NCI-H2196 treated with DMSO at 0.1 percent for 48 hours (cell line): ENCODE data around the gene RPL21.

Experiments used
- DNase-seq: peaks from one replicate; lab custom pipeline; 2025; ENCODE audit not compliant: unreplicated experiment; lab: John Stamatoyannopoulos, UW

Gene RPL21

GRCh38 chr13:27257648-27258253 lies 6.4 kb downstream of the RPL21 start:
- DNase-seq, result no peak

GRCh38 chr13:27258637-27259386 lies 7.5 kb downstream of the RPL21 start:
- DNase-seq, result no peak

- DNase-seq, result no peak
These were observed 8.5 kb downstream of the RPL21 start for GRCh38 chr13:27259831-27260230.

DNA sequence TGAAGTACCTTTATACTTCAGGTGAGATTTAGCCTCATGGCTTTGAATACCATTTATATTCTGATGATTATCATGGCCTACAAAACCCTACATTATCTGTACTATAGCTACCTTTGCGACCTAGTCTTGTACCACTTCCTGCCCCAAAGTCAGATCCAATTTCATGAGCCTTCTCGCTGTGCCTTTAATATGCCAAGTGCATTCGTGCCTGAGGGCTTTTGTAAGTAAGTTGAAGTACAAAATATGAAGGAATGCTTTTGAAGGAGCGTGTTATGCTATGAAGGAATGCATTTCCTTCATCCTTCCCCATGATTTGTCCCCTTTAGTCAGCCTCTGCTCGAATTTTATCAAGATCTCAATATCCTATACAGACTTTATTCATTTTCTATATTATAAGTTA lies 10.0 kb downstream of the RPL21 start:
- DNase-seq, result no peak

DNA sequence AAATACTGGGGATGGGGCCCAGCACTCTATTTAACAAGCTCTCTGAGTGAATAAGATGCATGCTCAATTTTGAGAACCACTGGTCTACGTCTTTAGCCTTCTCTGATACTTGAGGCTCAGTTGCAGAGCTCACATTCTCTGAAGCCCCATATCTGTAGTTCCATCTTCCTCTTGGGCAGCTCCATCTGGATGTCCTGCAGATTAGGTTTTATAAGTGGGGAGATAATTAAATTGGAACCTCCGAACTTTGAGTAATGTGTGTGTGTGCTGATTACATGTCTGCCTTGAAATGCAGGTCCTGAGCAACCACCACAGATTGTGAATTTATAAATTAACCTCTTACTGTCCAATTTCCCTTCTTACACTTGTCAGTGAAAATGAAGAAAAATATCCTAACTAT lies 12.1 kb downstream of the RPL21 start:
- no peak for DNase-seq

DNA sequence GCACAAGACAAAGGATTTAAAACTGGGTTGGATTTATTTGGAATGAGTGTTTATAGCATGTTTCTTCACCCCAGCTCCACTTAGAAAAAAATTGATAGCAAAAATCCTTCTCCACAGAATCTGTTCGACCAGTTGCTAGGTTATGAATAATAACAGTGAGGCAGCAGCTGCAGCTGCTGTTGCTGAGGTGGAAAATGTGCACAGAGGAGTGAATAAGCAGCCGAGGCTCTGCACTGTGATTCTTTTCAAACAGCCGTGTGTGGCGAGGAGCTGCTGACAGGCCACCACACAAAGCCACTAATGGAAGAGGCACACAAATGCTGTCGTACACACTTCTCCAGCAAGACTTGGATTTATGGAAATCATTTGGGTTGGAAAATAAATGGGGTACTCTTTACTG lies 12.8 kb downstream of the RPL21 start:
- no peak for DNase-seq

DNA sequence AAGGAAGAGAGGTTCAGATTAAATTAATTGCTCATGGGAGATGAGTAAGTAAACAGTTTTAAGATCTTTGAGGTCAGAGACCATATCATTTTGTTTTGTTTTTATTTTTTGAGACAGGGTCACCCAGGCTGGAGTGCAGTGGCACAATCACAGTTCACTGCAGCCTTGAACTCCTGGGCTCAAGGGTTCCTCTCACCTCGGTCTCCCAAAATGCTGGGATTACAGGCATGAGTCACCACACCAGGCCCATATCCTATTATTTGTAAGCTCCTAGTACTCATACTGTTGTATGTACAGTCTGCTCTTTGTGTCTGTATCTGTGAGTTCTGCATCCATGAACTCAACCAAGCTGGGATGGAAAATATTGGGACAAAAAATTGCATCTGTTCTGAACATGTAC lies 13.3 kb downstream of the RPL21 start:
- no peak for DNase-seq

DNA sequence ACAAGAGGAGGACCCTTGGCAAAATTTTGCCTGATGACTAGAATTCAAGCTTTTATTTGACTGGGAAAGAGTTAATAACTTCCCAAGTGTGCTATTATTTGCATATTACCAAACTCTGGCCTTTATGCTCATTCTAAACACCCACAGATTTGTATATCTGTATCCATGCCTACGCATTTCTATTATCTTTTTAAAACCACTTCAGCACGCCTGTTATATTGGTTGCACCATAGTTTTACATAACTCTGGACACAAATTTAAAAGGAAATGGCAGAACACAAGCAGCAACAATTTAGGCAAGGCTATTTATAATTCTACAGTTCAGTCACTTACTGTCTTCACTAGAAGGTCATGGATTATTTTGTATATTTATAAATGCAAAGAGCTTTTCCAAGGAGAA lies 15.6 kb downstream of the RPL21 start:
- DNase-seq, result no peak

DNA sequence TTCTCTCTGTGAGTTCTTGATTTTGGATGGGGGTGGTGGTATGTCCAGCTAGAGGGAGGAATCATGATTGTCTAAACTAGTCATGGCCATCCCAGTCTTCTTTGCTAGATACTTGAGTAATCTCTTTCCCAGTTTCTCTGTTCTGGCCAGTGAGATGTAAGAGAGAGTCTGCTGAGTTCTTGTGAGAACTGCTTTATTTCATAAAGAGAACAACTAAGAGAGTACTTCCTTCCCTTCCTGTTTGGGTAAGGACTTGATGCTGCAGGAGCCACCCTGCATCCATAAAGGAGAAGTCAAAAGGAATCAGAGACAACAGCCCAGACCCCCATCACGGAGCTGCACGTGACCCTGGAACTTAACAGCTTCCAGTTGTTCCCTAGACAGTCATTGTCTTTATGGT lies 16.2 kb downstream of the RPL21 start:
- no peak for DNase-seq

- no peak for DNase-seq
These were observed 17.8 kb downstream of the RPL21 start for GRCh38 chr13:27269114-27269665.

- DNase-seq, result no peak
These were observed 19.5 kb downstream of the RPL21 start, which contains the start of gene RASL11A for GRCh38 chr13:27270594-27271520. RASL11A (plus strand) TSS chr13:27270830; CDS start chr13:27270945, 115 bp downstream.

GRCh38 chr13:27271570-27272096 lies 20.3 kb downstream of the RPL21 start:
- DNase-seq, result no peak

GRCh38 chr13:27273658-27274425 lies 22.5 kb downstream of the RPL21 start:
- no peak for DNase-seq

DNA sequence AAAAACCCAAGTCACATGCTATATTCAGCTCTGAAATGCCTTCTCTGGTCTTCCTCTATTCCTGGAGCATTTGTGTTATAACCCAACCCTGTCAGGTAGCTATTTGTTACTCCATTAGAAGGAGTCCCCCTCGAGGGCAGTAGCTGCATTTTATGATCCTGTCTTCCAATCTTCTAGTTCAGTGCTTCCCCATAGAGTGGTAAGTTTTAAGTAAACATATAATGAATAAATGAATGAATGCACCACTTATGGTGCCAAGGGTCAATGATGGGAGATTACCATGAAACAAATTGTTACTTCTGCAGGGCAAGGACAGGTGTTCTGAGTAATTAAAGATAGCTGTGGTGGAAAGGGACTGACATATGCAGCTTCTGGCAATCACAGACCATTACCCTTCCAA lies 23.3 kb downstream of the RPL21 start:
- DNase-seq, result no peak

GRCh38 chr13:27276188-27276587 lies 24.8 kb downstream of the RPL21 start:
- DNase-seq, result no peak

DNA sequence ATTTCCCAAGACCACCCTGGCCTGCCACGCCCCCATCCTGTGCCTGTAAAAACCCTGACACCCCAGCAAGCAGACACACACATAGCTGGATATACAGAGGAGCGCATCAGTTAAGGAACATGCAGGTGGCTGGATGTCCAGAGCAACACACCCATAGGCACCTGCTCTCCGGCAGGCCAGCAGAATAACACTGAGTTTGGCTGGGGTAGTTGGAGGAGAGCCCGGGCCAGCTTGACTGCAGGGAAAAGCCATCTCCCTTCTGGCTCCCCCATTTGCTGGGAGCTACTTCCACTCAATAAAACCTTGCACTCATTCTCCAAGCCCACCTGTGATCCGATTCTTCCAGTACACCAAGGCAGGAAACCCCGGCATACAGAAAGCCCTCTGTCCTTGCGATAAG lies 28.1 kb downstream of the RPL21 start:
- no peak for DNase-seq

GRCh38 chr13:27280009-27280656 lies 28.8 kb downstream of the RPL21 start:
- DNase-seq, result no peak

- DNase-seq, result no peak
These were observed 29.5 kb downstream of the RPL21 start for GRCh38 chr13:27280841-27281240.

- no peak for DNase-seq
These were observed 30.1 kb downstream of the RPL21 start for GRCh38 chr13:27281420-27281819.
